OCI-LY7 (cell line): Measurements from ENCODE around the gene CTTNBP2NL. TPM values are rescaled to one million over a fixed set of nuclear protein-coding genes. Genes with fewer than 3 reads are reported as not detected.

Experiments used
- Bru-seq: library from RNA; stranded (reverse); fragments of 400-500 nt; gene quantifications from one replicate; lab custom pipeline; 2021; lab: Mats Ljungman, UMichigan
- BruChase-seq, 2 experiments: library from RNA; stranded (reverse); fragments of 400-500 nt; gene quantifications; one replicate each; lab custom pipeline; 2021; lab: Mats Ljungman, UMichigan
- BruUV-seq: library from RNA; stranded (reverse); fragments of 400-500 nt; replicated peaks from 2 replicates; lab custom pipeline; 2021; lab: Mats Ljungman, UMichigan
- CTCF ChIA-PET: fragments of 300-600 bp; sonication (Branson Sonifier 250); formaldehyde crosslinking; loops from one replicate; lab custom pipeline; 2022; ENCODE audit warnings: antibody characterized with exemption; ENCODE audit not compliant: unreplicated experiment; lab: Charles Lee
- POLR2A ChIA-PET: fragments of 300-600 bp; sonication (Branson Sonifier 250); formaldehyde crosslinking; loops from one replicate; lab custom pipeline; 2022; ENCODE audit warnings: antibody characterized with exemption; lab: Charles Lee
- DNase-seq: peaks from one replicate; pipeline ENCODE4 v3.0.0-alpha.2; 2015; ENCODE audit warnings: low spot score
- H2AFZ ChIP-seq: fragments of 200-600 bp; sonication (generic), shearing (Covaris generic); 2 replicates; pipeline ENCODE4 v1.6.1; 2014; ENCODE audit warnings: mild to moderate bottlenecking, antibody characterized with exemption, low read length, moderate library complexity
- H3K27ac ChIP-seq: fragments of 200-600 bp; sonication (generic); 2 replicates; pipeline ENCODE4 v1.5.1; 2014; ENCODE audit warnings: mixed run types, low read depth, mild to moderate bottlenecking, moderate library complexity, low read length, inconsistent platforms; ENCODE audit not compliant: poor library complexity, severe bottlenecking
- H3K36me3 ChIP-seq: fragments of 200-600 bp; sonication (generic); 2 replicates; pipeline ENCODE4 v1.6.1; 2014; ENCODE audit warnings: mild to moderate bottlenecking, antibody characterized with exemption, low read length, moderate library complexity, mixed read lengths; ENCODE audit not compliant: insufficient read depth
- H3K4me1 ChIP-seq: fragments of 200-600 bp; sonication (generic); 2 replicates; pipeline ENCODE4 v1.5.1; 2014; ENCODE audit warnings: mild to moderate bottlenecking, low read length; ENCODE audit not compliant: insufficient read depth, poor library complexity, severe bottlenecking
- H3K4me2 ChIP-seq: fragments of 200-600 bp; sonication (generic); 2 replicates; pipeline ENCODE4 v1.6.1; 2014; ENCODE audit warnings: mild to moderate bottlenecking, low read length
- H3K4me3 ChIP-seq: fragments of 200-600 bp; sonication (generic); 2 replicates; pipeline ENCODE4 v1.5.1; 2014; ENCODE audit warnings: mild to moderate bottlenecking, low read depth, low read length; ENCODE audit not compliant: poor library complexity, severe bottlenecking
- H3K79me2 ChIP-seq: fragments of 200-600 bp; sonication (generic); 2 replicates; pipeline ENCODE4 v1.6.1; 2016; ENCODE audit warnings: low read depth, mild to moderate bottlenecking, low read length, moderate library complexity, mixed read lengths; ENCODE audit not compliant: insufficient read depth
- H3K9me2 ChIP-seq: fragments of 200-600 bp; sonication (generic); 2 replicates; pipeline ENCODE4 v1.6.1; 2016; ENCODE audit warnings: mild to moderate bottlenecking, low read length, mixed read lengths; ENCODE audit not compliant: insufficient read depth
- H3K9me3 ChIP-seq: fragments of 200-600 bp; sonication (generic); 2 replicates; pipeline ENCODE4 v1.6.1; 2014; ENCODE audit warnings: mild to moderate bottlenecking, mixed run types, low read length, mixed read lengths
- H4K20me1 ChIP-seq: fragments of 200-600 bp; sonication (generic); 2 replicates; pipeline ENCODE4 v1.6.1; 2014; ENCODE audit warnings: mild to moderate bottlenecking, antibody characterized with exemption, low read length, moderate library complexity, mixed read lengths; ENCODE audit not compliant: insufficient read depth
- EZH2phosphoT487 ChIP-seq: fragments of 200-600 bp; sonication (generic); IDR thresholded peaks from 2 replicates; pipeline ENCODE4 v1.6.1; 2018; ENCODE audit warnings: low read depth, borderline replicate concordance, mild to moderate bottlenecking, mixed run types, antibody characterized with exemption, low read length, moderate library complexity, mixed read lengths
- intact Hi-C: fragments of 100-400 bp; cut with micrococcal nuclease; formaldehyde crosslinking; loops from one replicate; pipeline ENCODE4 v1.10.0; 2022; ENCODE audit not compliant: unreplicated experiment
- long read RNA-seq: library from polyadenylated mRNA; stranded (forward); transcript quantifications from one replicate; pipeline ENCODE4 v2.0.0, GENCODE V29; 2022
- total RNA-seq, 2 experiments: library from RNA; depleted of rRNA in 1 of 2; stranded (reverse); fragments of >200 nt in 1 of 2; shearing (Covaris generic) in 1 of 2; gene quantifications; 2 replicates each; pipeline ENCODE4 v1.2.3, GENCODE V29; 2014 to 2022
- TF ChIP-seq, protein P1 (sequence below): fragments of 200-600 bp; sonication (generic); conservative IDR thresholded peaks from 2 replicates; pipeline ENCODE4 v1.5.1; 2014; ENCODE audit warnings: mild to moderate bottlenecking, antibody characterized with exemption, low read length, moderate library complexity, mixed read lengths

CTTNBP2NL gene, protein sequence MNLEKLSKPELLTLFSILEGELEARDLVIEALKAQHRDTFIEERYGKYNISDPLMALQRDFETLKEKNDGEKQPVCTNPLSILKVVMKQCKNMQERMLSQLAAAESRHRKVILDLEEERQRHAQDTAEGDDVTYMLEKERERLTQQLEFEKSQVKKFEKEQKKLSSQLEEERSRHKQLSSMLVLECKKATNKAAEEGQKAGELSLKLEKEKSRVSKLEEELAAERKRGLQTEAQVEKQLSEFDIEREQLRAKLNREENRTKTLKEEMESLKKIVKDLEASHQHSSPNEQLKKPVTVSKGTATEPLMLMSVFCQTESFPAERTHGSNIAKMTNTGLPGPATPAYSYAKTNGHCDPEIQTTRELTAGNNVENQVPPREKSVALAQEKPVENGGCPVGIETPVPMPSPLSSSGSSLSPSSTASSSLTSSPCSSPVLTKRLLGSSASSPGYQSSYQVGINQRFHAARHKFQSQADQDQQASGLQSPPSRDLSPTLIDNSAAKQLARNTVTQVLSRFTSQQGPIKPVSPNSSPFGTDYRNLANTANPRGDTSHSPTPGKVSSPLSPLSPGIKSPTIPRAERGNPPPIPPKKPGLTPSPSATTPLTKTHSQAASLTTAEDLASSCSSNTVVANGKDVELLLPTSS
- 1.5 and 2.1 TPM in 2 replicates for total RNA-seq (2014; rRNA removed; shearing (Covaris generic))
- total RNA-seq (2022) = 7.0 and 8.7 TPM in 2 replicates
- Bru-seq, nascent RNA = percentile 50 among the genes with signal in this experiment
- percentile 45 among the genes with signal in this experiment for BruChase-seq, experiment 1, labeled RNA remaining after a 6-hour chase
- BruChase-seq, experiment 2, labeled RNA remaining after a 2-hour chase = percentile 46 among the genes with signal in this experiment
- long read RNA-seq, full-length matches to known transcripts = 4 of 6 reads
- long read RNA-seq, partial matches to known transcripts = 1 of 6 reads
- long read RNA-seq, other reads (novel, unspliced or antisense) = 1 of 6 reads

DNA sequence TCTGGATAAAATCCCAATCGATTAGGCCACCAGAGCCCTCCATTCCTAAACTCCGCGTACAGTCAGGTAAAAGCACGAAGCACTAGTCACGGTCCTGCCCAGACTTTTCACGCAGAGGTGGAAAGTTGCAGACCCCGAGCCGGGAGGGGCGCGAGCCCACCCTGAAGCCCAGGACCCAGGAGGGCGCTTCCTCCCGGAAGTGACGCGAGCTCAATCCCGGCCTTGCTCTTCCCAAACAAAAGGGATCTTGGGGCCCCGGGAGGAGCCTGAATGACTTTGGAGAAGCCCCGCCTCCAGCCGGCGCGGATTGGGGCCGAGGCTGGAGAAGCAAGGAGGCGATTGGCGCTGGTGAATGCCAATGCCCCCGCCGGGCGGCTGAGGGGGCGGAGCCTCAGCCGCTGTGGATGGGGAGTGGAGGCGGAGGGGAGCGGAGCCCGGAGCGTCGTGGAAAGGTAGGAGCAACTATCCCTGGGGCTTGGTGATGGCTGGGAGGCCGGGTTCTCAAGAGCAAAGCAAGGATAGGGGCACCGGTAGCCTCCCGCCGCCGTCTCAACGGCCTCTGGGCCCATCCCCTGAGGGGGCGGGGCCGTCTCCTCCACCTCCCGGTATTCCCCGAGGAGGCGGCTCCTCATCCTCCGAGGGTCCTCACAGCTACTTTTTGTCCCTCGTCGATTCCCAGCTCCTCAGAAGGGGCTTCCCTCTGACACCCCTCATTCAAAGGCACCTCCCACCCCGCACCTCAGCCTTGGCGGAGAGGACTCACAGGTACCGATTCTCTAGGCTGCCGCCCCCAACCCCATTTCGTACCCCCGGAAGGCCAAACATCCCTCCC lies at the start of gene CTTNBP2NL:
TSS of gene CTTNBP2NL (plus strand) at position 394 of the 832 bp plus-strand sequence. CDS start 19,952 bp downstream, outside the sequence.
- TF ChIP-seq EZH2phosphoT487 = no peak
- TF ChIP-seq, protein P1, sequence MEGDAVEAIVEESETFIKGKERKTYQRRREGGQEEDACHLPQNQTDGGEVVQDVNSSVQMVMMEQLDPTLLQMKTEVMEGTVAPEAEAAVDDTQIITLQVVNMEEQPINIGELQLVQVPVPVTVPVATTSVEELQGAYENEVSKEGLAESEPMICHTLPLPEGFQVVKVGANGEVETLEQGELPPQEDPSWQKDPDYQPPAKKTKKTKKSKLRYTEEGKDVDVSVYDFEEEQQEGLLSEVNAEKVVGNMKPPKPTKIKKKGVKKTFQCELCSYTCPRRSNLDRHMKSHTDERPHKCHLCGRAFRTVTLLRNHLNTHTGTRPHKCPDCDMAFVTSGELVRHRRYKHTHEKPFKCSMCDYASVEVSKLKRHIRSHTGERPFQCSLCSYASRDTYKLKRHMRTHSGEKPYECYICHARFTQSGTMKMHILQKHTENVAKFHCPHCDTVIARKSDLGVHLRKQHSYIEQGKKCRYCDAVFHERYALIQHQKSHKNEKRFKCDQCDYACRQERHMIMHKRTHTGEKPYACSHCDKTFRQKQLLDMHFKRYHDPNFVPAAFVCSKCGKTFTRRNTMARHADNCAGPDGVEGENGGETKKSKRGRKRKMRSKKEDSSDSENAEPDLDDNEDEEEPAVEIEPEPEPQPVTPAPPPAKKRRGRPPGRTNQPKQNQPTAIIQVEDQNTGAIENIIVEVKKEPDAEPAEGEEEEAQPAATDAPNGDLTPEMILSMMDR = no peak
- H3K36me3 ChIP-seq = no peaks in the 10 kb centered on the region
- ChIA-PET POLR2A (interaction anchor here (0.7 to 2.1 kb wide), 10 partner anchors 10 to 319 kb away, joined by 3 to 7 read pairs (median 3); partner anchors contain the start of gene PPM1J), CTCF (interaction anchor here (1.0 kb wide), 1 partner anchor 70 kb away, joined by 3 read pairs; no protein-coding TSS in a partner anchor)
- H3K4me1 ChIP-seq = peaks cover 61% of the 10 kb centered on the region
- H2AFZ ChIP-seq = peak within 1 kb of the TSS; percentile 95
- intact Hi-C loops = loop anchor here (1.0 to 10.0 kb wide), 4 partner anchors 113 to 559 kb away; partner anchors contain the start of genes MOV10, SLC16A1 and WNT2B
- no peaks in the 10 kb centered on the region for H3K9me2 ChIP-seq
- H3K4me3 ChIP-seq = peak within 1 kb of the TSS; percentile 89
- no peak within 1 kb of the TSS for H3K27ac ChIP-seq
- DNase-seq = peak; percentile 85
- H4K20me1 ChIP-seq = no peaks in the 10 kb centered on the region
- no peaks in the 10 kb centered on the region; the same call in 1 of the 2 replicates for H3K79me2 ChIP-seq
- H3K4me2 ChIP-seq = peak within 1 kb of the TSS; percentile 85
- BruUV-seq = no TSS peak
- H3K9me3 ChIP-seq = no peaks in the 10 kb centered on the region

DNA sequence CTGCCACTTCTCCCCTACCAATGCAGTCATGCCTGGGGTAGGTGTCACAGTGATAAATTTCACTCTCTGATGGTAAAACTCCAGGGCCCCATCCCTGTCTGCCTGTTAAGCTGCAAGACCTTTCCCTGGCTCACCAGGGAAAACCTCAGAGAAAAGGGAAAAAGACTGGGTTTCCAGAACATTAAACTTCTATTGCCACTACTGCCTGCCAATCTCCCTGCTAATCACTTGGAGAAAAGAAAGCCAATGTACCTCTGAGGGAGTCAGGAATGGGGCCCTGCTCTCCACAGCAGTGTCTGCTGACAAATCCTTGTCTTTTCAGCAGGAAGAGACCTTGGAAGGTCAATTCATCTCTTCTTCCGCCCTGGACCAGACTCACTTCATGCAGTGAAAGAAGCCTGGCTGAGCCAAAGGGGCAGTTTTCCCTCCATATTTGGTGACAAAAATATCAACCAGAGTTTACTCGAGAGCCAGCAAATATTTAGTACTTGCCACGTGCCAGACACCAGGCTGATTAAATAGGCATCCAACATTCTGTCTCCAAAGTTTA lies 49.1 kb upstream of the CTTNBP2NL start:
- TF ChIP-seq, protein P1 = no peak
- TF ChIP-seq EZH2phosphoT487 = no peak
- H3K9me3 ChIP-seq = no peaks in the 10 kb centered on the region
- H4K20me1 ChIP-seq = no peaks in the 10 kb centered on the region
- no peaks in the 10 kb centered on the region for H3K9me2 ChIP-seq
- no peak for DNase-seq
- no peaks in the 10 kb centered on the region for H3K36me3 ChIP-seq
- no TSS peak for BruUV-seq
- POLR2A ChIA-PET = interaction anchor here (0.7 kb wide), 1 partner anchor 15 kb away, joined by 6 read pairs; no protein-coding TSS in a partner anchor
- H2AFZ ChIP-seq = no peak overlapping the region
- no peak overlapping the region for H3K4me2 ChIP-seq
- intact Hi-C loops = no loop called here
- no peak overlapping the region for H3K4me3 ChIP-seq
- H3K27ac ChIP-seq = no peak overlapping the region
- no peaks in the 10 kb centered on the region for H3K79me2 ChIP-seq
- no peaks in the 10 kb centered on the region for H3K4me1 ChIP-seq
- CTCF ChIA-PET = no interaction called here
